HEK293 (cell line): Measurements from ENCODE around the gene PRIMPOL.

Experiments
- CTCF ChIA-PET: fragments of 350-600 bp; formaldehyde crosslinking; extraction: SDS; loops from one replicate; lab custom pipeline; 2021; ENCODE audit warnings: antibody characterized with exemption; lab: Yijun Ruan, JAX
- POLR2A ChIA-PET: fragments of 300-600 bp; formaldehyde crosslinking; extraction: SDS; loops from one replicate; lab custom pipeline; 2020; ENCODE audit warnings: antibody characterized with exemption, inconsistent platforms; lab: Yijun Ruan, JAX
- H3K27ac ChIP-seq: fragments of 200-500 bp; sonication (Bioruptor generic); 2 replicates; pipeline ENCODE4 v1.5.1; 2014; ENCODE audit warnings: low read depth, low read length, control low read depth, inconsistent platforms; ENCODE audit errors: extremely low read depth
- H3K36me3 ChIP-seq, 2 experiments: fragments of 200-500 bp in 1 of 2; sonication (Bioruptor generic) in 1 of 2; 1 replicate in 1 of 2; 2 replicates in 1 of 2; pipeline ENCODE4 v1.5.1; 2014 to 2017; ENCODE audit warnings: inconsistent platforms in 2 of 2, low read length in 2 of 2; ENCODE audit not compliant: control insufficient read depth in 2 of 2, insufficient read depth in 1 of 2
- H3K4me1 ChIP-seq: fragments of 200-500 bp; sonication (Bioruptor generic); 2 replicates; pipeline ENCODE4 v1.5.1; 2014; ENCODE audit warnings: mild to moderate bottlenecking, low read length, inconsistent platforms; ENCODE audit not compliant: control insufficient read depth, insufficient read depth
- H3K4me3 ChIP-seq: 2 replicates; pipeline ENCODE4 v1.5.1; 2011; ENCODE audit warnings: low read depth, mild to moderate bottlenecking, control low read depth, low read length, moderate library complexity
- H3K9me3 ChIP-seq: fragments of 200-500 bp; sonication (Bioruptor generic); 2 replicates; pipeline ENCODE4 v1.5.1; 2014; ENCODE audit warnings: low read depth, low read length, inconsistent platforms; ENCODE audit not compliant: control insufficient read depth, insufficient read depth
- HIC1 ChIP-seq: fragments of 450-650 bp; formaldehyde crosslinking; IDR thresholded peaks from 2 replicates; pipeline ENCODE4 v1.5.1; 2016; ENCODE audit warnings: missing biosample characterization, missing genetic modification characterization
- KLF1 ChIP-seq: fragments of 450-650 bp; formaldehyde crosslinking; IDR thresholded peaks from 2 replicates; pipeline ENCODE4 v1.5.1; 2016; ENCODE audit warnings: missing biosample characterization, missing genetic modification characterization
- KLF10 ChIP-seq: fragments of 450-650 bp; IDR thresholded peaks from 2 replicates; pipeline ENCODE4 v1.5.1; 2018; ENCODE audit warnings: missing biosample characterization, mild to moderate bottlenecking, missing genetic modification characterization
- KLF17 ChIP-seq: fragments of 450-650 bp; formaldehyde crosslinking; IDR thresholded peaks from 2 replicates; pipeline ENCODE4 v1.5.1; 2016; ENCODE audit warnings: missing biosample characterization, missing genetic modification characterization
- PRDM4 ChIP-seq: fragments of 450-650 bp; formaldehyde crosslinking; IDR thresholded peaks from 2 replicates; pipeline ENCODE4 v1.5.1; 2017; ENCODE audit warnings: missing biosample characterization, missing genetic modification characterization
- SCRT2 ChIP-seq: fragments of 450-650 bp; formaldehyde crosslinking; IDR thresholded peaks from 2 replicates; pipeline ENCODE4 v1.5.1; 2016; ENCODE audit warnings: missing biosample characterization, missing genetic modification characterization
- SP2 ChIP-seq: fragments of 450-650 bp; formaldehyde crosslinking; IDR thresholded peaks from 2 replicates; pipeline ENCODE4 v1.5.1; 2016; ENCODE audit warnings: missing biosample characterization, missing genetic modification characterization
- ZEB2 ChIP-seq: fragments of 450-650 bp; formaldehyde crosslinking; IDR thresholded peaks from 2 replicates; pipeline ENCODE4 v1.5.1; 2016; ENCODE audit warnings: missing biosample characterization, missing genetic modification characterization
- ZNF146 ChIP-seq: fragments of 450-650 bp; formaldehyde crosslinking; IDR thresholded peaks from 2 replicates; pipeline ENCODE4 v1.5.1; 2016; ENCODE audit warnings: missing biosample characterization, missing genetic modification characterization
- ZNF214 ChIP-seq: fragments of 450-650 bp; formaldehyde crosslinking; IDR thresholded peaks from 2 replicates; pipeline ENCODE4 v1.5.1; 2017; ENCODE audit warnings: missing biosample characterization, mild to moderate bottlenecking, missing genetic modification characterization, borderline replicate concordance
- ZNF501 ChIP-seq: fragments of 450-650 bp; formaldehyde crosslinking; IDR thresholded peaks from 2 replicates; pipeline ENCODE4 v1.5.1; 2016; ENCODE audit warnings: missing biosample characterization, missing genetic modification characterization
- ZNF514 ChIP-seq: fragments of 450-650 bp; formaldehyde crosslinking; IDR thresholded peaks from 2 replicates; pipeline ENCODE4 v1.5.1; 2016; ENCODE audit warnings: missing biosample characterization, missing genetic modification characterization
- ZNF530 ChIP-seq: fragments of 450-650 bp; formaldehyde crosslinking; IDR thresholded peaks from 2 replicates; pipeline ENCODE4 v1.5.1; 2016; ENCODE audit warnings: low read depth, missing biosample characterization, missing genetic modification characterization
- ZNF623 ChIP-seq: fragments of 450-650 bp; formaldehyde crosslinking; IDR thresholded peaks from 2 replicates; pipeline ENCODE4 v1.5.1; 2016; ENCODE audit warnings: missing biosample characterization, missing genetic modification characterization
- ZNF645 ChIP-seq: fragments of 450-650 bp; formaldehyde crosslinking; IDR thresholded peaks from 2 replicates; pipeline ENCODE4; 2016; ENCODE audit warnings: missing biosample characterization, missing genetic modification characterization
- ZNF664 ChIP-seq: fragments of 450-650 bp; formaldehyde crosslinking; IDR thresholded peaks from 2 replicates; pipeline ENCODE4 v1.5.1; 2016; ENCODE audit warnings: missing biosample characterization, missing genetic modification characterization
- ZNF692 ChIP-seq: fragments of 450-650 bp; formaldehyde crosslinking; IDR thresholded peaks from 2 replicates; pipeline ENCODE4 v1.5.1; 2016; ENCODE audit warnings: missing biosample characterization, missing genetic modification characterization
- ZNF701 ChIP-seq: fragments of 450-650 bp; formaldehyde crosslinking; IDR thresholded peaks from 2 replicates; pipeline ENCODE4 v1.5.1; 2016; ENCODE audit warnings: missing biosample characterization, missing genetic modification characterization
- ZNF747 ChIP-seq: fragments of 450-650 bp; formaldehyde crosslinking; IDR thresholded peaks from 2 replicates; pipeline ENCODE4 v1.5.1; 2016; ENCODE audit warnings: missing biosample characterization, missing genetic modification characterization
- ZNF792 ChIP-seq: fragments of 450-650 bp; formaldehyde crosslinking; IDR thresholded peaks from 2 replicates; pipeline ENCODE4 v1.5.1; 2016; ENCODE audit warnings: missing biosample characterization, missing genetic modification characterization

PRIMPOL gene

GRCh38 chr4:184702114-184702513 is 52.6 kb downstream of the PRIMPOL start (continued):
- TF ChIP-seq ZNF645 (tag by site-specific recombination): no peak

GRCh38 chr4:184705692-184706091 is 56.2 kb downstream of the PRIMPOL start:
- CTCF ChIA-PET: no interaction called here
- Histone ChIP-seq H3K4me1 (no peaks in the 10 kb centered on the region), H3K27ac (no peak overlapping the region), H3K36me3 (peaks cover 20 to 85% of the 10 kb centered on the region in 2 experiments), H3K9me3 (no peaks in the 10 kb centered on the region), H3K4me3 (no peak overlapping the region)
- POLR2A ChIA-PET: no interaction called here
- TF ChIP-seq KLF1 (tag by site-specific recombination) (no peak), SCRT2 (tag by site-specific recombination) (peak; percentile 54)

GRCh38 chr4:184706453-184706852 is 56.9 kb downstream of the PRIMPOL start:
- H3K27ac ChIP-seq: no peak overlapping the region
- POLR2A ChIA-PET: no interaction called here

More at GRCh38 chr4:184706453-184706852, 56.9 kb downstream of the PRIMPOL start:
- no peak overlapping the region for H3K4me3 ChIP-seq
- no peaks in the 10 kb centered on the region for H3K4me1 ChIP-seq
- no peaks in the 10 kb centered on the region for H3K9me3 ChIP-seq
- peaks cover 27 to 84% of the 10 kb centered on the region in 2 experiments for H3K36me3 ChIP-seq
- CTCF ChIA-PET: interaction anchor here (0.6 kb wide), 1 partner anchor 170 kb away, joined by 3 read pairs; no protein-coding TSS in a partner anchor
- no peak for TF ChIP-seq ZNF530 (tag by site-specific recombination)
- TF ChIP-seq KLF10 (tag by site-specific recombination): no peak
- no peak for TF ChIP-seq ZNF146
- TF ChIP-seq ZEB2: no peak
- no peak for TF ChIP-seq ZNF623 (tag by site-specific recombination)
- TF ChIP-seq ZNF692 (tag by site-specific recombination): no peak
- TF ChIP-seq PRDM4 (tag by site-specific recombination): no peak
- TF ChIP-seq KLF17: no peak
- TF ChIP-seq ZNF514: no peak
- TF ChIP-seq SP2 (tag by site-specific recombination): no peak
- TF ChIP-seq ZNF214 (tag by site-specific recombination): no peak
- no peak for TF ChIP-seq HIC1
- no peak for TF ChIP-seq ZNF747 (tag by site-specific recombination)
- TF ChIP-seq ZNF792 (tag by site-specific recombination): no peak
- TF ChIP-seq ZNF701: no peak
- TF ChIP-seq ZNF664 (tag by site-specific recombination): no peak
- TF ChIP-seq ZNF501: no peak
